Activated CD4-positive, alpha-beta T cell treated with anti-CD3 and anti-CD28 coated beads for 36 hours (primary cell): ENCODE measurements around the gene C17orf114. TPM values are rescaled to one million over a fixed set of nuclear protein-coding genes. Genes with fewer than 3 reads are reported as not detected.

Experiments
- ATAC-seq: fragments of 200-7000 bp; cut with Tn5 transposase; one replicate; pipeline ENCODE4 v1.10.0; 2021; ENCODE audit warnings: mild to moderate bottlenecking, moderate library complexity
- CTCF ChIA-PET: fragments of 350-600 bp; sonication (Branson Sonifier 250); formaldehyde crosslinking; loops from one replicate; lab custom pipeline; 2021; ENCODE audit warnings: antibody characterized with exemption; lab: Charles Lee
- POLR2A ChIA-PET: fragments of 350-600 bp; sonication (Branson Sonifier 250); formaldehyde crosslinking; loops from one replicate; lab custom pipeline; 2021; ENCODE audit warnings: antibody characterized with exemption, inconsistent platforms; lab: Charles Lee
- DNase-seq: peaks from one replicate; pipeline ENCODE4 v3.0.0-alpha.2; 2020
- H3K27ac Mint-ChIP-seq: one replicate; pipeline ENCODE4 v1.8.0; 2021; ENCODE audit warnings: mixed read lengths
- H3K27me3 Mint-ChIP-seq: one replicate; pipeline ENCODE4 v1.8.0; 2021; ENCODE audit warnings: mixed read lengths
- H3K36me3 Mint-ChIP-seq: one replicate; pipeline ENCODE4 v1.8.0; 2021; ENCODE audit warnings: low read depth, mixed read lengths
- H3K4me1 Mint-ChIP-seq: one replicate; pipeline ENCODE4 v1.8.0; 2021; ENCODE audit warnings: mixed read lengths
- H3K4me3 Mint-ChIP-seq: one replicate; pipeline ENCODE4 v1.8.0; 2021; ENCODE audit warnings: mild to moderate bottlenecking, moderate library complexity, mixed read lengths
- H3K9me3 Mint-ChIP-seq: one replicate; pipeline ENCODE4 v1.8.0; 2021; ENCODE audit warnings: low read depth, mixed read lengths
- intact Hi-C, 2 experiments: fragments of 100-400 bp; cut with DNase I in 1 of 2; cut with micrococcal nuclease in 1 of 2; formaldehyde crosslinking; loops; one replicate each; pipeline versions ENCODE4 v1.14.2 to v1.15.1; 2022 to 2024; cut with DNase I, micrococcal nuclease
- total RNA-seq, 2 experiments: library from RNA; stranded (reverse); gene quantifications; one replicate each; pipeline ENCODE4 v1.2.3, GENCODE V29; 2021

C17orf114 gene

GRCh38 chr17:4766201-4766600 is 35.9 kb downstream of the C17orf114 start:
- Mint-ChIP-seq H3K4me3 (no peak overlapping the region), H3K27ac (no peak overlapping the region), H3K4me1 (peaks cover 7% of the 10 kb centered on the region), H3K9me3 (no peaks in the 10 kb centered on the region), H3K27me3 (peaks cover 5% of the 10 kb centered on the region), H3K36me3 (no peaks in the 10 kb centered on the region)
- ChIA-PET POLR2A (no interaction called here), CTCF (no interaction called here)
- no peak for ATAC-seq
- DNase-seq = no peak
- intact Hi-C loops = no loop called here

- Mint-ChIP-seq H3K27ac (no peak overlapping the region), H3K9me3 (no peaks in the 10 kb centered on the region), H3K36me3 (no peaks in the 10 kb centered on the region), H3K4me1 (peaks cover 2% of the 10 kb centered on the region), H3K4me3 (no peak overlapping the region), H3K27me3 (peaks cover 5% of the 10 kb centered on the region)
- ATAC-seq = no peak
- ChIA-PET CTCF (interaction anchor here (0.7 kb wide), 1 partner anchor 25 kb away, joined by 4 read pairs; no protein-coding TSS in a partner anchor), POLR2A (no interaction called here)
- intact Hi-C loops = no loop called here
- no peak for DNase-seq
These were observed 37.5 kb downstream of the C17orf114 start for GRCh38 chr17:4764595-4764994.

GRCh38 chr17:4759776-4760236 is 42.3 kb downstream of the C17orf114 start:
- no peaks in the 10 kb centered on the region for H3K9me3 Mint-ChIP-seq
- peaks cover 7% of the 10 kb centered on the region for H3K27me3 Mint-ChIP-seq
- no peaks in the 10 kb centered on the region for H3K4me1 Mint-ChIP-seq
- intact Hi-C loops = no loop called here
- no peak overlapping the region for H3K4me3 Mint-ChIP-seq
- DNase-seq = no peak
- POLR2A ChIA-PET = no interaction called here
- no peak overlapping the region for H3K27ac Mint-ChIP-seq
- no peak for ATAC-seq
- H3K36me3 Mint-ChIP-seq = no peaks in the 10 kb centered on the region
- CTCF ChIA-PET = no interaction called here

DNA sequence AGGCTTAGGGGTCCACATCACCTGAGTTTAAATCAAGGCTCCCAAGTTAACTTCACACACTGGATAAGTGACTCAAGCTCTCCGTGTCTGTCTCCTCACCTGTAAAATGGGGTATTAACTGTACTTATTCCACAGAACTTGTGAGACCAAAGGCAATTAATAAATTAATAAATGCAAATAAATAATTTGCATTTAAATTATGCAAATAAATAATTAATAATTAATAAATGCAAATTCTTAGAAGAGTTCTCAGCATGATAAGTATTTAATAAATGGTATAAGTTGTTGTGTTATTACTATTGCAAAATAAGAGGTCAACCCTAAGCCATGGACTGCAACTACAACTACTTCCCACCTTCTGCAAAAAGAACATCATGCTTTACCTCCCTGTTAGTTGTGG is 48.7 kb downstream of the C17orf114 start:
- ChIA-PET CTCF (no interaction called here), POLR2A (no interaction called here)
- Mint-ChIP-seq H3K4me1 (peaks cover 3% of the 10 kb centered on the region), H3K4me3 (no peak overlapping the region), H3K36me3 (no peaks in the 10 kb centered on the region), H3K9me3 (no peaks in the 10 kb centered on the region), H3K27ac (no peak overlapping the region), H3K27me3 (peaks cover 10% of the 10 kb centered on the region)
- intact Hi-C loops = no loop called here
- no peak for DNase-seq
- no peak for ATAC-seq

DNA sequence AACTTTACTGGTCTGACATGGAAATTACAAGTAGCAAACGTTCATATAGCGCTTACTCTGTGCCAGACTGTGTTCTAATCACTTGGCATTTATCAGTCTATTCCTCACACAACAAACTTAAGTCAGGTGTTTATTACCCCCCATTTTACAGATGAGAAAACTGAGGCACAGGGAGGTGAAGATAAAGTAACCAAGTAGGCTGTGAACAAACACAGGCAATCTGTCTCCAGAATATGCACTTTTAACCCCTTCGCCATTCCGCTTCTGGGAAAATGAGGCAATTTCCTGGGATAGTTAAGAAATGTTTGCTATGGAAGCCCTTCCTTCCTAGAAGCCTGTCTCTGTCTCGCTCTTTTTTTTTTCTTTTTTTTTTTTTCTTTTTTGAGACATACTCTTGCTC is 50.2 kb downstream of the C17orf114 start:
- Mint-ChIP-seq H3K9me3 (no peaks in the 10 kb centered on the region), H3K27ac (no peak overlapping the region), H3K36me3 (no peaks in the 10 kb centered on the region), H3K4me1 (peaks cover 16% of the 10 kb centered on the region), H3K4me3 (no peak overlapping the region), H3K27me3 (peaks cover 14% of the 10 kb centered on the region)
- no peak for ATAC-seq
- ChIA-PET POLR2A (no interaction called here), CTCF (interaction anchor here (0.6 kb wide), 1 partner anchor 72 kb away, joined by 3 read pairs; no protein-coding TSS in a partner anchor)
- intact Hi-C loops = no loop called here
- no peak for DNase-seq

Other genes with a start within 250 kb of the C17orf114 start
- 100 to 1,000 TPM in 1 of 2 experiments, 10 to 100 TPM in 1; 97.7 to 144 TPM for gene MYBBP1A, start 246.9 kb downstream of the C17orf114 start, total RNA-seq
- not detected for gene GGT6, start 241.8 kb downstream of the C17orf114 start, total RNA-seq
- not detected for gene SMTNL2, start 217.8 kb downstream of the C17orf114 start, total RNA-seq
- gene ALOX15, start 160.7 kb downstream of the C17orf114 start, total RNA-seq = not detected
- gene PELP1, start 98.2 kb downstream of the C17orf114 start, total RNA-seq = 100 to 1,000 TPM in 1 of 2 experiments, 10 to 100 TPM in 1; 94.1 to 102 TPM
- gene ARRB2, start 91.7 kb downstream of the C17orf114 start, total RNA-seq = 100 to 1,000 TPM; 168 to 175 TPM
- gene MED11, start 70.9 kb downstream of the C17orf114 start, total RNA-seq = 10 to 100 TPM; 16.7 to 22.9 TPM
- gene ZMYND15, start 62.5 kb downstream of the C17orf114 start, total RNA-seq = under 1 TPM; 0.09 to 0.11 TPM
- gene CXCL16, start 62.4 kb downstream of the C17orf114 start, total RNA-seq = 1 to 10 TPM; 1.7 to 2.5 TPM
- gene TM4SF5, start 30.4 kb downstream of the C17orf114 start, total RNA-seq = not detected
- gene VMO1, start 16.0 kb downstream of the C17orf114 start, total RNA-seq = under 1 TPM; 0.30 TPM
- gene GLTPD2, start 13.4 kb downstream of the C17orf114 start, total RNA-seq = not detected
- 100 to 1,000 TPM; 111 to 155 TPM for gene PSMB6, start 6.2 kb downstream of the C17orf114 start, total RNA-seq
- 10 to 100 TPM; 12.3 to 14.1 TPM for gene PLD2, start 4.8 kb upstream of the C17orf114 start, total RNA-seq
- 10 to 100 TPM; 48.2 to 57.7 TPM for gene MINK1, start 31.0 kb upstream of the C17orf114 start, total RNA-seq
- 1 to 10 TPM; 2.6 to 2.8 TPM for gene C17orf107, start 97.2 kb upstream of the C17orf114 start, total RNA-seq
- gene CHRNE, start 100.8 kb upstream of the C17orf114 start, total RNA-seq = under 1 TPM; 0.59 to 0.84 TPM
- not detected for gene GP1BA, start 129.9 kb upstream of the C17orf114 start, total RNA-seq
- gene SLC25A11, start 137.7 kb upstream of the C17orf114 start, total RNA-seq = 10 to 100 TPM; 74.2 to 77.9 TPM
- gene RNF167, start 137.9 kb upstream of the C17orf114 start, total RNA-seq = 100 to 1,000 TPM; 147 to 189 TPM
- 1,000 to 10,000 TPM; 1,809 to 1,911 TPM for gene PFN1, start 146.2 kb upstream of the C17orf114 start, total RNA-seq
- 10 to 100 TPM; 32.0 to 32.9 TPM for gene ENO3, start 148.8 kb upstream of the C17orf114 start, total RNA-seq
- 10 to 100 TPM; 61.4 to 69.4 TPM for gene SPAG7, start 165.5 kb upstream of the C17orf114 start, total RNA-seq
- 100 to 1,000 TPM in 1 of 2 experiments, 10 to 100 TPM in 1; 98.2 to 124 TPM for gene CAMTA2, start 185.3 kb upstream of the C17orf114 start, total RNA-seq
- under 1 TPM; 0.18 to 0.28 TPM for gene INCA1, start 195.2 kb upstream of the C17orf114 start, total RNA-seq
- gene KIF1C, start 195.6 kb upstream of the C17orf114 start, total RNA-seq = 10 to 100 TPM; 32.6 to 43.0 TPM
- under 1 TPM; 0.16 to 0.26 TPM for gene SLC52A1, start 233.1 kb upstream of the C17orf114 start, total RNA-seq